SK-N-SH (cell line): ENCODE data around the gene WTAP. TPM values are rescaled to one million over a fixed set of nuclear protein-coding genes. Genes with fewer than 3 reads are reported as not detected.

Experiments used
- CTCF ChIA-PET: fragments of 300-600, 350-600 bp; formaldehyde crosslinking; extraction: SDS; loops from one replicate; lab custom pipeline; 2021; lab: Yijun Ruan, JAX
- POLR2A ChIA-PET: fragments of 350-600 bp; sonication (Branson Sonifier 250); formaldehyde crosslinking; extraction: SDS; loops from one replicate; lab custom pipeline; 2020; ENCODE audit warnings: antibody characterized with exemption, inconsistent platforms; lab: Yijun Ruan, JAX
- DNase-seq: peaks from one replicate; pipeline ENCODE4 v3.0.0; 2012
- H2AFZ ChIP-seq: fragments of 200-600 bp; sonication (generic); 2 replicates; pipeline ENCODE4 v1.8.1; 2016; ENCODE audit warnings: antibody characterized with exemption, mild to moderate bottlenecking, low read depth
- H3F3A ChIP-seq: fragments of 200-600 bp; sonication (generic); replicated peaks from 2 replicates; pipeline ENCODE3; 2016; ENCODE audit warnings: antibody characterized with exemption, mild to moderate bottlenecking; ENCODE audit not compliant: insufficient read depth
- H3K27ac ChIP-seq, 2 experiments: fragments of 200-500 bp in 1 of 2; fragments of 200-600 bp in 1 of 2; sonication (Bioruptor generic) in 1 of 2; sonication (generic), shearing (Covaris generic) in 1 of 2; 2 replicates each; pipeline versions ENCODE4 v1.5.1 to v1.6.1; 2014 to 2016; ENCODE audit warnings: low read depth in 2 of 2, inconsistent platforms in 1 of 2, low read length in 1 of 2, mild to moderate bottlenecking in 1 of 2, mixed read lengths in 1 of 2
- H3K27me3 ChIP-seq: fragments of 200-600 bp; sonication (generic), shearing (Covaris generic); 2 replicates; pipeline ENCODE4 v1.6.1; 2016; ENCODE audit warnings: mixed run types; ENCODE audit not compliant: insufficient read depth
- H3K36me3 ChIP-seq, 2 experiments: fragments of 200-500 bp in 1 of 2; fragments of 200-600 bp in 1 of 2; sonication (Bioruptor generic) in 1 of 2; sonication (generic) in 1 of 2; replicated peaks in 1 of 2; 2 replicates each; pipeline versions ENCODE3 to v1.5.1; 2014 to 2016; ENCODE audit warnings: low read length in 1 of 2, mild to moderate bottlenecking in 1 of 2; ENCODE audit not compliant: insufficient read depth in 2 of 2, control insufficient read depth in 1 of 2
- H3K4me1 ChIP-seq, 2 experiments: fragments of 200-500 bp in 1 of 2; fragments of 200-600 bp in 1 of 2; sonication (Bioruptor generic) in 1 of 2; sonication (generic), shearing (Covaris generic) in 1 of 2; 2 replicates each; pipeline versions ENCODE4 v1.5.1 to v1.6.1; 2014 to 2016; ENCODE audit warnings: low read depth in 1 of 2, low read length in 1 of 2, mixed run types in 1 of 2; ENCODE audit not compliant: insufficient read depth in 2 of 2, control insufficient read depth in 1 of 2
- H3K4me2 ChIP-seq: fragments of 200-600 bp; sonication (generic), shearing (Covaris generic); 2 replicates; pipeline ENCODE4 v1.6.1; 2017; ENCODE audit warnings: mixed run types
- H3K4me3 ChIP-seq, 2 experiments: fragments of 200-500 bp in 1 of 2; fragments of 200-600 bp in 1 of 2; sonication (Bioruptor generic) in 1 of 2; sonication (generic), shearing (Covaris generic) in 1 of 2; 2 replicates each; pipeline versions ENCODE4 v1.5.1 to v1.8.1; 2014 to 2016; ENCODE audit warnings: low read depth in 2 of 2, inconsistent platforms in 1 of 2, low read length in 1 of 2, mild to moderate bottlenecking in 1 of 2, mixed read lengths in 1 of 2, moderate library complexity in 1 of 2
- H3K79me2 ChIP-seq: fragments of 200-600 bp; sonication (generic); 2 replicates; pipeline ENCODE4 v1.8.1; 2017; ENCODE audit warnings: mild to moderate bottlenecking; ENCODE audit not compliant: insufficient read depth
- H3K9ac ChIP-seq: fragments of 200-600 bp; sonication (generic); 2 replicates; pipeline ENCODE4 v1.6.1; 2017; ENCODE audit warnings: mixed run types
- H3K9me2 ChIP-seq: fragments of 200-600 bp; sonication (generic); 2 replicates; pipeline ENCODE4 v1.6.1; 2017; ENCODE audit warnings: mixed run types
- H3K9me3 ChIP-seq: fragments of 200-600 bp; sonication (generic); 2 replicates; pipeline ENCODE4 v1.6.1; 2017; ENCODE audit warnings: mixed run types, mild to moderate bottlenecking, moderate library complexity
- H4K20me1 ChIP-seq: fragments of 200-600 bp; sonication (generic); 2 replicates; pipeline ENCODE4 v1.6.1; 2017; ENCODE audit warnings: mild to moderate bottlenecking, mixed run types; ENCODE audit not compliant: insufficient read depth
- ELF1 ChIP-seq: IDR thresholded peaks from 2 replicates; pipeline ENCODE4 v1.4.0; 2012
- EZH2phosphoT487 ChIP-seq: fragments of 200-600 bp; sonication (generic); IDR thresholded peaks from 2 replicates; pipeline ENCODE4 v1.6.1; 2017; ENCODE audit warnings: low read depth, mixed run types, mild to moderate bottlenecking, antibody characterized with exemption, moderate library complexity, borderline replicate concordance
- FOSL2 ChIP-seq: IDR thresholded peaks from 2 replicates; pipeline ENCODE4 v1.4.0; 2012; ENCODE audit warnings: low read depth, mild to moderate bottlenecking, moderate library complexity, borderline replicate concordance
- FOXJ3 ChIP-seq: sonication (generic); formaldehyde crosslinking; IDR thresholded peaks from 2 replicates; pipeline ENCODE4 v1.5.1; 2020; ENCODE audit warnings: mild to moderate bottlenecking, missing genetic modification reagents
- GATA2 ChIP-seq: sonication (generic); formaldehyde crosslinking; IDR thresholded peaks from 2 replicates; pipeline ENCODE4 v1.5.0; 2020; ENCODE audit warnings: mild to moderate bottlenecking, missing genetic modification reagents
- JUND ChIP-seq: IDR thresholded peaks from 2 replicates; pipeline ENCODE4 v1.4.0; 2012
- MEF2A ChIP-seq: IDR thresholded peaks from 2 replicates; pipeline ENCODE4 v1.4.0; 2012; ENCODE audit warnings: low read depth, borderline replicate concordance
- RAD21 ChIP-seq: IDR thresholded peaks from 2 replicates; pipeline ENCODE4 v1.6.1; 2012; ENCODE audit warnings: mild to moderate bottlenecking, low read length
- RCOR1 ChIP-seq: fragments of 150-350 bp; IDR thresholded peaks from 2 replicates; pipeline ENCODE4 v1.6.1; 2017; ENCODE audit warnings: antibody characterized with exemption, low read length
- RXRA ChIP-seq: IDR thresholded peaks from 2 replicates; pipeline ENCODE4 v1.4.0; 2012; ENCODE audit warnings: low read depth, mild to moderate bottlenecking, borderline replicate concordance
- SMC3 ChIP-seq: IDR thresholded peaks from 2 replicates; pipeline ENCODE4 v1.6.1; 2012; ENCODE audit warnings: low read depth, low read length, improper control_type of control experiment
- TCF12 ChIP-seq: IDR thresholded peaks from 2 replicates; pipeline ENCODE4 v1.4.0; 2012
- TEAD4 ChIP-seq: IDR thresholded peaks from 2 replicates; pipeline ENCODE4 v1.4.0; 2012; ENCODE audit warnings: mild to moderate bottlenecking, borderline replicate concordance; ENCODE audit not compliant: insufficient read depth
- USF2 ChIP-seq: fragments of 150-350 bp; IDR thresholded peaks from 2 replicates; pipeline ENCODE4 v1.6.1; 2017; ENCODE audit warnings: antibody characterized with exemption, low read length, low read depth, borderline replicate concordance
- WGBS: methylation state at CpG from one replicate; pipeline ENCODE4 v1.1.6; 2017; ENCODE audit warnings: low lambda C conversion rate; 5-methylcytosine and 5-hydroxymethylcytosine counted together
- polyA plus RNA-seq, 3 experiments: library from polyadenylated mRNA; depleted of rRNA; stranded (reverse); fragments of >200 nt; gene quantifications; 2 replicates each; pipeline ENCODE4 v1.2.3, GENCODE V29; 2012
- TF ChIP-seq, protein P1 (sequence below): IDR thresholded peaks from 2 replicates; pipeline ENCODE4 v1.4.0; 2012; ENCODE audit warnings: low read depth, borderline replicate concordance
- TF ChIP-seq, protein P2 (sequence below): IDR thresholded peaks from 2 replicates; pipeline ENCODE4 v1.4.0; 2012; ENCODE audit warnings: low read depth, borderline replicate concordance
- TF ChIP-seq, protein P3 (sequence below): fragments of 150-350 bp; IDR thresholded peaks from 2 replicates; pipeline ENCODE4 v1.6.1; 2016; ENCODE audit warnings: mild to moderate bottlenecking, low read depth, low read length
- TF ChIP-seq, protein P4 (sequence below): IDR thresholded peaks from 2 replicates; pipeline ENCODE4 v1.4.0; 2012; ENCODE audit warnings: low read depth
- TF ChIP-seq, protein P5 (sequence below): fragments of 200-600 bp; sonication (generic); IDR thresholded peaks from 2 replicates; pipeline ENCODE4 v1.6.1; 2017; ENCODE audit warnings: antibody characterized with exemption, mild to moderate bottlenecking, moderate library complexity

WTAP gene
- polyA plus RNA-seq, 1 of the 3 experiments (the other 2 are of a cell fraction), result 12.8 TPM

GRCh38 chr6:159762681-159763293 is 35.5 kb downstream of the WTAP start:
- Histone ChIP-seq H3K9ac (peak overlapping the region; percentile 87; the same call in 1 of the 2 replicates), H3K4me3 (peak overlapping the region; percentile 75 to 85), H3K9me3 (no peaks in the 10 kb centered on the region), H3K79me2 (peaks cover 18% of the 10 kb centered on the region), H3K4me2 (peak overlapping the region; percentile 99), H3K27me3 (no peaks in the 10 kb centered on the region), H4K20me1 (no peaks in the 10 kb centered on the region), H3K9me2 (no peaks in the 10 kb centered on the region), H3F3A (peaks cover 30% of the 10 kb centered on the region), H3K27ac (peak overlapping the region; percentile 54 to 94; a peak in 2 of 4 replicates), H2AFZ (peak overlapping the region; percentile 75; the same call in 1 of the 2 replicates), H3K36me3 (peaks cover 35 to 47% of the 10 kb centered on the region in 2 experiments), H3K4me1 (peaks cover 13 to 20% of the 10 kb centered on the region in 2 experiments)
- CTCF ChIA-PET, result interaction anchor here (0.7 kb wide), 1 partner anchor 28 kb away, joined by 3 read pairs; the partner anchor contains the start of gene MRPL18
- TF ChIP-seq TCF12 (no peak), RAD21 (no peak), GATA2 (CRISPR knock-in tag) (no peak), RXRA (no peak), MEF2A (no peak), EZH2phosphoT487 (no peak), JUND (no peak), USF2 (no peak), RCOR1 (no peak), FOXJ3 (CRISPR knock-in tag) (no peak), SMC3 (no peak), FOSL2 (no peak), TEAD4 (no peak), ELF1 (no peak)
- TF ChIP-seq, protein P1, sequence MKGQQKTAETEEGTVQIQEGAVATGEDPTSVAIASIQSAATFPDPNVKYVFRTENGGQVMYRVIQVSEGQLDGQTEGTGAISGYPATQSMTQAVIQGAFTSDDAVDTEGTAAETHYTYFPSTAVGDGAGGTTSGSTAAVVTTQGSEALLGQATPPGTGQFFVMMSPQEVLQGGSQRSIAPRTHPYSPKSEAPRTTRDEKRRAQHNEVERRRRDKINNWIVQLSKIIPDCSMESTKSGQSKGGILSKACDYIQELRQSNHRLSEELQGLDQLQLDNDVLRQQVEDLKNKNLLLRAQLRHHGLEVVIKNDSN, result no peak
- TF ChIP-seq, protein P2, sequence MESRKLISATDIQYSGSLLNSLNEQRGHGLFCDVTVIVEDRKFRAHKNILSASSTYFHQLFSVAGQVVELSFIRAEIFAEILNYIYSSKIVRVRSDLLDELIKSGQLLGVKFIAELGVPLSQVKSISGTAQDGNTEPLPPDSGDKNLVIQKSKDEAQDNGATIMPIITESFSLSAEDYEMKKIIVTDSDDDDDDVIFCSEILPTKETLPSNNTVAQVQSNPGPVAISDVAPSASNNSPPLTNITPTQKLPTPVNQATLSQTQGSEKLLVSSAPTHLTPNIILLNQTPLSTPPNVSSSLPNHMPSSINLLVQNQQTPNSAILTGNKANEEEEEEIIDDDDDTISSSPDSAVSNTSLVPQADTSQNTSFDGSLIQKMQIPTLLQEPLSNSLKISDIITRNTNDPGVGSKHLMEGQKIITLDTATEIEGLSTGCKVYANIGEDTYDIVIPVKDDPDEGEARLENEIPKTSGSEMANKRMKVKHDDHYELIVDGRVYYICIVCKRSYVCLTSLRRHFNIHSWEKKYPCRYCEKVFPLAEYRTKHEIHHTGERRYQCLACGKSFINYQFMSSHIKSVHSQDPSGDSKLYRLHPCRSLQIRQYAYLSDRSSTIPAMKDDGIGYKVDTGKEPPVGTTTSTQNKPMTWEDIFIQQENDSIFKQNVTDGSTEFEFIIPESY, result no peak
- TF ChIP-seq, protein P3, sequence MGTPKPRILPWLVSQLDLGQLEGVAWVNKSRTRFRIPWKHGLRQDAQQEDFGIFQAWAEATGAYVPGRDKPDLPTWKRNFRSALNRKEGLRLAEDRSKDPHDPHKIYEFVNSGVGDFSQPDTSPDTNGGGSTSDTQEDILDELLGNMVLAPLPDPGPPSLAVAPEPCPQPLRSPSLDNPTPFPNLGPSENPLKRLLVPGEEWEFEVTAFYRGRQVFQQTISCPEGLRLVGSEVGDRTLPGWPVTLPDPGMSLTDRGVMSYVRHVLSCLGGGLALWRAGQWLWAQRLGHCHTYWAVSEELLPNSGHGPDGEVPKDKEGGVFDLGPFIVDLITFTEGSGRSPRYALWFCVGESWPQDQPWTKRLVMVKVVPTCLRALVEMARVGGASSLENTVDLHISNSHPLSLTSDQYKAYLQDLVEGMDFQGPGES, result no peak
- TF ChIP-seq, protein P4, sequence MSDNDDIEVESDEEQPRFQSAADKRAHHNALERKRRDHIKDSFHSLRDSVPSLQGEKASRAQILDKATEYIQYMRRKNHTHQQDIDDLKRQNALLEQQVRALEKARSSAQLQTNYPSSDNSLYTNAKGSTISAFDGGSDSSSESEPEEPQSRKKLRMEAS, result no peak
- TF ChIP-seq, protein P5, sequence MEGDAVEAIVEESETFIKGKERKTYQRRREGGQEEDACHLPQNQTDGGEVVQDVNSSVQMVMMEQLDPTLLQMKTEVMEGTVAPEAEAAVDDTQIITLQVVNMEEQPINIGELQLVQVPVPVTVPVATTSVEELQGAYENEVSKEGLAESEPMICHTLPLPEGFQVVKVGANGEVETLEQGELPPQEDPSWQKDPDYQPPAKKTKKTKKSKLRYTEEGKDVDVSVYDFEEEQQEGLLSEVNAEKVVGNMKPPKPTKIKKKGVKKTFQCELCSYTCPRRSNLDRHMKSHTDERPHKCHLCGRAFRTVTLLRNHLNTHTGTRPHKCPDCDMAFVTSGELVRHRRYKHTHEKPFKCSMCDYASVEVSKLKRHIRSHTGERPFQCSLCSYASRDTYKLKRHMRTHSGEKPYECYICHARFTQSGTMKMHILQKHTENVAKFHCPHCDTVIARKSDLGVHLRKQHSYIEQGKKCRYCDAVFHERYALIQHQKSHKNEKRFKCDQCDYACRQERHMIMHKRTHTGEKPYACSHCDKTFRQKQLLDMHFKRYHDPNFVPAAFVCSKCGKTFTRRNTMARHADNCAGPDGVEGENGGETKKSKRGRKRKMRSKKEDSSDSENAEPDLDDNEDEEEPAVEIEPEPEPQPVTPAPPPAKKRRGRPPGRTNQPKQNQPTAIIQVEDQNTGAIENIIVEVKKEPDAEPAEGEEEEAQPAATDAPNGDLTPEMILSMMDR, result no peak
- no peak for DNase-seq
- POLR2A ChIA-PET, result no interaction called here
- 13% methylated on average over 12 of the region's 16 CpGs for WGBS
